Activated CD4-positive, CD25-positive, alpha-beta regulatory T cell (primary cell): ENCODE results near the gene PRAMEF27.
"Not testable (repeated sequence)": the region's sequence is repeated elsewhere in the genome, so short reads cannot be mapped to it uniquely, and the experiment has no call there.

Experiments
- DNase-seq, 4 experiments: peaks; one replicate each; lab custom pipeline; 2025; lab: John Stamatoyannopoulos, UW

PRAMEF27 gene

DNA sequence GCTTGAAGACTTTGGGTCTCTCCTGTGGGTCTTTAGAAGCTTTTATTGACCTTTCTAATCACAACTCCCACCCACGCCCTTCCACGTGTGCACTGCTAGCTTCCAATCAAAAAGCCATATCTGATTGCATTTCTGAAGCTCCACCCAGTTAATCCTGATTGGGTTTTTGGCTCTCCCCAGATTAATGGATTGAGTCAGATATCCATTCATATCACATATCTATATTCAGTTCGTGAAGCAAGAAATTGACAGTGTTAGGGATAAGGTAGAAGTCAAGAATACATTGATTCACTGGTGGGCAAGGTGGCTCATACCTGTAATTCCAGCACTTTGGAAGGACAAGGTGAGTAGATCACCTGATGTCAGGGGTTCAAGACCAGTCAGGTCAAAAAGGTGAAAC is at the start of gene PRAMEF27:
PRAMEF27 (minus strand) TSS at position 101 of the 400 bp plus-strand sequence. CDS start 2,916 bp downstream, outside the sequence.
- not testable (repeated sequence) for DNase-seq

- not testable (repeated sequence) for DNase-seq
Observed at GRCh38 chr1:13070474-13070873, 14.1 kb upstream of the PRAMEF27 start, which contains the start of gene PRAMEF25. Gene PRAMEF25, plus strand, starts transcription at chr1:13070774. Its CDS starts 2,920 bp downstream, at chr1:13073694.

DNA sequence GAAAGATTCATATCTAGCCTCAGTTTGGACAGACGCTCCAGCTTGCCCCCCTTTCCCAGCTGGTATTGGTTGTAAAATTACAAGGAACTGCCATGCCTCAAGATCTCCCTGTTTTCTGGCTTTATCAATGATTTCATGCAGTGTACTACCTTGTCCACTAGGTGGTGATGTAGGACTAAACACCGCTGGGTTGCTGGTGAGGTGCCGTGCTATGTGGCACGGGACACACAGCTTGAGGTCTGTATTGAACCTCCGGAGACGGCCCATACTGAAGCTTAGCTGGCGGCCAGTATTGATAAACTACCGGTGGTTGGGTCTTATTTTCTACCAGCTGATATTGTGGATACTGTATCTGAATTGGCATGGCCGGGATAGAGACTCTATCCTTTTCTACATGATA is 36.5 kb downstream of the PRAMEF27 start:
- not testable (repeated sequence) for DNase-seq

DNA sequence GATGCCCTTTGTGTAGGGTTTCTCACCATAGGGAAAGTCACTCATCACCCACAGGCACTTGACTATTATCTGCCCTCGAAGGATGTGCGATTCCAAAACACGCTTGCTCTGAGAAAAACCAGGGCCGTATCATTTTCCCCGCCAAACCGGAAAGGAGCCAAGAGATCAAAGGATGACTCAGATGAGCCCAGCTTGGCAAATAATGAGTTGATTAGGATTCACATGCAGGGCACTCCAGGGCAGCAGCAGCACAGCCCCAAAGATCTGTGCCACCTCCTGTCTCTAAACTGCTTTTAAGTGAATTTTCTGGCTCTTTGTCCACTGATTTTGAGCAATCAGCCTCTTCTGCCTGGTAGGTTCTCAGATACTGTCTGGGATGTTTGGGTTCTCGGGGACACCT is 44.4 kb downstream of the PRAMEF27 start:
- DNase-seq, result not testable (repeated sequence)

GRCh38 chr1:13009348-13009747 is 47.0 kb downstream of the PRAMEF27 start:
- DNase-seq, result not testable (repeated sequence)

DNA sequence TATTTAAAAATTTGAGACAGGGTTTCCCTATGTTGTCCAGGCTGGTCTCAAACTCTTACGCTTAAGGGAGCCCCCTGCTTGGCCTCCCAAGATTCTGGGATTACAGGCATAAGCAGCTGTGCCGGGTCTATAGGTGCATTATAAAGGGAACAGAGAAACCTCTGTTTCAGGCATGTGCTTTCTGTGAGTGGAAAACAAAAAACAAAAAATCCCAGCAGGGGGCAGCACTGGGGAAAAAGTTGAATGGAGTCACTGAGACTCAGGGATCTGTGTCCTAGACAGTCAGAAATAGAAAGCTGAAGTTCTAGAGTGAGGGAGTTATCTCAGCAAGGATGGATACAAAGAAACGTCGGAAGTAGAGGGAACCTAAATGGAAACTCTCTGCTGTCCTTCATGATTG is 50.6 kb downstream of the PRAMEF27 start:
- DNase-seq, result not testable (repeated sequence)
